Measurements from ENCODE around the gene TAF11L13.

TAF11L13 gene

DNA sequence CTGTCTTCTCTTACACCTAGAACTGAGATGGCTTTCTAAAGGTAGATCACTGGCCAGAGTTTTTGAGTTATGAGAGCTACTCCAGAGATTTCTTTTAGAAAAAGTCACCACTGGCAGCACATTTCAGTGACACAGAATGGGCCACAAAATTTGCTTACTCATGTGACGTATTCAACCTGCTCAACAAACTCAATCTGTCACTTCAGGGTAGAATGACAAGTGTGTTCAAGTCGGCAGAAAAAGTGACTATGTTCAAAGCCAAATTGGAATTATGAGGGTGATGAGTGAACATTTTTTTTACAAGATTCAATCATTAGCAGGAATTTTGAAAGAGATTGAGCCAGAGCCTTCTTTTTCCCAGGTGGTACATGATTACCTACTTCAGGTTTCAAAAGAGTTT lies 48.8 kb downstream of the TAF11L13 start:
- no peak for DNase-seq
